C4-2B (cell line): ENCODE data around the gene ZNF48.

Source experiments
- ZFX ChIP-seq: fragments of 450-650 bp; IDR thresholded peaks from 2 replicates; pipeline ENCODE4 v1.6.1; 2017
- TF ChIP-seq, protein P1 (sequence below): fragments of 450-650 bp; conservative IDR thresholded peaks from 2 replicates; pipeline ENCODE4 v1.5.1; 2017; ENCODE audit warnings: mild to moderate bottlenecking

- TF ChIP-seq, protein P1, sequence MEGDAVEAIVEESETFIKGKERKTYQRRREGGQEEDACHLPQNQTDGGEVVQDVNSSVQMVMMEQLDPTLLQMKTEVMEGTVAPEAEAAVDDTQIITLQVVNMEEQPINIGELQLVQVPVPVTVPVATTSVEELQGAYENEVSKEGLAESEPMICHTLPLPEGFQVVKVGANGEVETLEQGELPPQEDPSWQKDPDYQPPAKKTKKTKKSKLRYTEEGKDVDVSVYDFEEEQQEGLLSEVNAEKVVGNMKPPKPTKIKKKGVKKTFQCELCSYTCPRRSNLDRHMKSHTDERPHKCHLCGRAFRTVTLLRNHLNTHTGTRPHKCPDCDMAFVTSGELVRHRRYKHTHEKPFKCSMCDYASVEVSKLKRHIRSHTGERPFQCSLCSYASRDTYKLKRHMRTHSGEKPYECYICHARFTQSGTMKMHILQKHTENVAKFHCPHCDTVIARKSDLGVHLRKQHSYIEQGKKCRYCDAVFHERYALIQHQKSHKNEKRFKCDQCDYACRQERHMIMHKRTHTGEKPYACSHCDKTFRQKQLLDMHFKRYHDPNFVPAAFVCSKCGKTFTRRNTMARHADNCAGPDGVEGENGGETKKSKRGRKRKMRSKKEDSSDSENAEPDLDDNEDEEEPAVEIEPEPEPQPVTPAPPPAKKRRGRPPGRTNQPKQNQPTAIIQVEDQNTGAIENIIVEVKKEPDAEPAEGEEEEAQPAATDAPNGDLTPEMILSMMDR, result no peak
- no peak for TF ChIP-seq ZFX
Measured at GRCh38 chr16:30349675-30350074, 45.5 kb upstream of the ZNF48 start.
